Stimulated activated CD8-positive, alpha-beta memory T cell treated with anti-CD3 and anti-CD28 coated beads, Interleukin-4, amount 100 ng/mL, for 1 hour (primary cell): Measurements from ENCODE around the gene MFAP4.

Experiments
- DNase-seq, 2 donors: peaks; one replicate each; pipeline ENCODE4 v3.0.0-alpha.2; 2020; ENCODE audit warnings: low read depth in 2 of 2, low spot score in 1 of 2

The MFAP4 gene

DNA sequence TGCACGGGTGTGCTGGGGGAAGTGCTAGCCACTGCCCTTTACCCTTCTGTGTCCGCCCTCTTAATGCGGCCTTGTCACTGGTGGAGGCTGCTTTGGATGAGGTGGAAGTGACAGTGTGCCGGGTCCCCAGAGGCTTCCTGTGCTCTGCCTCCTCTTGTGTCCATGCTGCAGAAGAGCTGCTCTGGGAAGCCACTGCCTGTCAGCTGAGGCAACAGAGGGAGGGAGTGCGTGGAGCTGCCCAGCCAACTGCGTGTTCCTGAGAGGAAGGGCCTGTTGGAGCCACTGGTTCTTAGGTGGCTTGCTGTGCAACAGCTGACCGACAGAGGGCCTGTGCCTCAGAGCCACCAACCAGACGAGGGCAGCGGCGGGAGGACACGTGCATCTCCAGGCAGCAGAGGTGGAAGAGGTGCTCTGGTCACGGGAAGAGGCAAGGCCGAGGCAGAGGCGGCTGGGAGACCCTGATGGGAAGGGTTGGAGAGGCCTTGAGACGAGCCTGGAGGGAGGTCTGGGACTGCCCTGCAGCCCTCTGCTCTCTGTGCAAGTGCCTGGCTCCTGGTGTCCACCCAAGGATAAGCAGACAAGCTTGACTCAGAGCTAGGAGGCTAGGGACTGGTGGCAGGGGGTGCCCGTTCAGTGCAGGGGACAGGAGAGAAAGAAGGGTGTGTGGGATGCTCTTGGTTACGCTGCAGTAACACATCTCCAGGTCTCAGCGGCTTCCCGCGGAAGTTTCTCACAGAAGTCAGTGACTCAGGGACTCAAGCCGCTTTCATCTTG is 49.9 kb downstream of the MFAP4 start:
- no peak for DNase-seq

DNA sequence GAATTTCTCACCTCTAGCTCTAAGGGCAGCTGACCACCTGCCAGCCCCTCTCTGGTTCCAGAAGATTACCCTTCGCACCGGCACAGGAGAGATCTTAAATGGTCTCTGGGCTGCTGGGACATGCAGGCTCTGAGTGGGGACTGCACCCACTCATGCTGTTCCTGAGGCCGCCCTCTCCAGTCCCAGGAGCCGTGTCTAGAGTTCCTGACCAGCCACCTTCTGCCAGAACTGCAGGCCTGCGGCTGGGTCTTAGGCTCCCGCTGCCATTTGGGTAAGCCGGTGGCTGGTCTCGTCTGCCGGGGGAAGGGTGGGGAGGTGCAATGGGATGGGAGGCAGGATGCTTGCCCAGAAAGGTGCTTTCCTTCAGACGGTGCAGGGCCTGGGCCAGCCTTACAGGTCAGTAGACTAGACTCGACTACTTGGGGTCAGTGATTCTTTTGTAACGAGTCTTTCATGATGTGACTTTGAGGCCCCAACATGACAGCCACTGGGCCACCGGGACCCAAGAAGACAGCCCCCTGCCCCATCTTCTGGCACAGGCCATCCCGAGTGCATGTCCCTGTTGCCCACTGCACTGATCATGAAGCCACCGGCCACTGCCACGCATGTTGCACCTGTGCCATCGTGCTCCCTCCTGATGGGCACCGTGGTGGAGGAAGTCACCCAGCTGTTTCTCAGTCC is 50.9 kb downstream of the MFAP4 start:
- no peak for DNase-seq

DNA sequence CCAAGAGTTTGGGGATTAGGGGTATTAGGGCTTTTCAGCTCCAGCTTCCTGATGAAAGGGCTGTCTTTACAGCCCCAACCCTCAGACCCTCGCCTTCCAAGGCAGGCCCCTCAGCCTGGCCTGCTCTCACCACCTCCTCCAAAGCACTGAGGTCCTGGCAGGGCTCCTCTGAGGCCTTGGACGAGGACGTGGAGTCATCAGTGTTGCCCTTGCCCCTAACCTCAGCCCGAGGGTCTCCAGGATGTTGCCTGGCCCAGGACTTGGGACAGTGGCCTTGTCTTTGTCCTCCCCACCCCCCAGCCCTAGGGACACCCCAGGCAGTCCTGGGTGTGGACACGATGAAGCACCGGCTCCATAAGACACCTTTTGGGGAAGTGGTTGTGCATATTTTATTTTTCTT is 52.7 kb downstream of the MFAP4 start:
- DNase-seq = no peak

DNA sequence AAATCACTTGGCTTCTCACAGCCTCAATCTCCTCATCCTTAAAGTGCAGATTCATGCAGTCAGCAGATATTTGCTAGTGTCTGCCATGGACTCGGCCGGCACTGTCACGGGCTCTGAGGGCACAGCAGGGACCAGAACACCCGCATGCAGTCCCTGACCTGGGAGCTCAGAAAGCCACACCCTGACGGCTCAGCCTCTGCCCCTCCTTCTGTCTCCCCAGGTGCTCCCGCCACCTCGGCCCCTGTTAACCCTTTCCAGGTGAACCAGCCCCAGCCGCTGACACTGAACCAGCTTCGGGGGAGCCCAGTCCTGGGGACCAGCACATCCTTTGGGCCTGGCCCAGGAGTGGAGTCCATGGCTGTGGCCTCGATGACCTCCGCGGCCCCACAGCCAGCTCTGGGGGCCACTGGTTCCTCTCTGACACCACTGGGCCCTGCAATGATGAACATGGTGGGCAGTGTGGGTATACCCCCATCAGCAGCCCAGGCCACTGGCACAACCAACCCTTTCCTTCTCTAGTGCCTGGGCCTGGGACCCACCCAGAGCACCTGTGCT is 53.2 kb downstream of the MFAP4 start:
- DNase-seq = no peak
